Neural crest cell (in vitro differentiated cells): ENCODE results near the gene MED9. TPM values are rescaled to one million over a fixed set of nuclear protein-coding genes. Genes with fewer than 3 reads are reported as not detected.
"Not testable (repeated sequence)": the region's sequence is repeated elsewhere in the genome, so short reads cannot be mapped to it uniquely, and the experiment has no call there.

Experiments
- DNase-seq: peaks from one replicate; pipeline ENCODE4 v3.0.0; 2021; ENCODE audit warnings: low read depth, mixed read lengths, low spot score
- H3K27ac Mint-ChIP-seq: one replicate; pipeline ENCODE4 v1.8.0; 2021; ENCODE audit warnings: mild to moderate bottlenecking, mixed read lengths; ENCODE audit not compliant: unreplicated experiment
- H3K27me3 Mint-ChIP-seq: 2 replicates; pipeline ENCODE4 v1.8.0; 2021; ENCODE audit warnings: low read depth, mild to moderate bottlenecking, mixed read lengths
- H3K36me3 Mint-ChIP-seq: 2 replicates; pipeline ENCODE4 v1.8.0; 2021; ENCODE audit warnings: low read depth, mild to moderate bottlenecking, mixed read lengths
- H3K4me1 Mint-ChIP-seq: 2 replicates; pipeline ENCODE4 v1.8.0; 2021; ENCODE audit warnings: mixed read lengths
- H3K4me3 Mint-ChIP-seq: one replicate; pipeline ENCODE4 v1.8.0; 2021; ENCODE audit warnings: mild to moderate bottlenecking, mixed read lengths
- H3K9me3 Mint-ChIP-seq: 2 replicates; pipeline ENCODE4 v1.8.0; 2021; ENCODE audit warnings: mixed read lengths
- total RNA-seq: library from RNA; stranded (reverse); gene quantifications from 2 replicates; pipeline ENCODE4 v1.2.1, GENCODE V29; 2021
- TF ChIP-seq, protein P1 (sequence below): fragments of 200-600 bp; sonication (generic); conservative IDR thresholded peaks from 2 replicates; pipeline ENCODE4 v1.5.0; 2021; ENCODE audit warnings: antibody characterized with exemption, mild to moderate bottlenecking

Gene MED9
- total RNA-seq, 1 donor from 2014 or later = 20.5 TPM

DNA sequence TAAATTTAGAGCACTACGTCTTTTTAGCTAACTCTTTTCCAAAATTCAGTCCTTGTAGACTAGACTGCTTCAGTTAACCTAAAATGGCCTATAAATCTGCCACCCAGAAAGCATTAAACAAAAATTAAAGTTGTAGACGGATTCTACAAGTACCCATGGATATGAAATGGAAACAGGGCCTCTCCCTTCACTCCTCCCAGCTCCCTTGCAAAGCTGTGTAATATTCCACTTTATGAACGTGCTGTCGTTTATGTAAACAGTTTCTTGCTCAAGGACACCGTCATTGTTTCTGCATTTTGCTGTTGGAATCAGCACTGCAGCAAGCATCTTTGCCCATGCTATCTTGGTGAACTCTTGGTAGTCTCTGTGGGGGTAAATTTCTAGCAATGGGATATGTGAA is 5.1 kb downstream of the MED9 start:
- DNase-seq = no peak
- H3K9me3 Mint-ChIP-seq = no peaks in the 10 kb centered on the region
- H3K36me3 Mint-ChIP-seq = peaks cover 9% of the 10 kb centered on the region
- no peak overlapping the region for H3K27ac Mint-ChIP-seq
- peaks cover 19% of the 10 kb centered on the region for H3K4me1 Mint-ChIP-seq
- TF ChIP-seq, protein P1, sequence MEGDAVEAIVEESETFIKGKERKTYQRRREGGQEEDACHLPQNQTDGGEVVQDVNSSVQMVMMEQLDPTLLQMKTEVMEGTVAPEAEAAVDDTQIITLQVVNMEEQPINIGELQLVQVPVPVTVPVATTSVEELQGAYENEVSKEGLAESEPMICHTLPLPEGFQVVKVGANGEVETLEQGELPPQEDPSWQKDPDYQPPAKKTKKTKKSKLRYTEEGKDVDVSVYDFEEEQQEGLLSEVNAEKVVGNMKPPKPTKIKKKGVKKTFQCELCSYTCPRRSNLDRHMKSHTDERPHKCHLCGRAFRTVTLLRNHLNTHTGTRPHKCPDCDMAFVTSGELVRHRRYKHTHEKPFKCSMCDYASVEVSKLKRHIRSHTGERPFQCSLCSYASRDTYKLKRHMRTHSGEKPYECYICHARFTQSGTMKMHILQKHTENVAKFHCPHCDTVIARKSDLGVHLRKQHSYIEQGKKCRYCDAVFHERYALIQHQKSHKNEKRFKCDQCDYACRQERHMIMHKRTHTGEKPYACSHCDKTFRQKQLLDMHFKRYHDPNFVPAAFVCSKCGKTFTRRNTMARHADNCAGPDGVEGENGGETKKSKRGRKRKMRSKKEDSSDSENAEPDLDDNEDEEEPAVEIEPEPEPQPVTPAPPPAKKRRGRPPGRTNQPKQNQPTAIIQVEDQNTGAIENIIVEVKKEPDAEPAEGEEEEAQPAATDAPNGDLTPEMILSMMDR = no peak
- no peak overlapping the region for H3K4me3 Mint-ChIP-seq
- no peaks in the 10 kb centered on the region for H3K27me3 Mint-ChIP-seq

DNA sequence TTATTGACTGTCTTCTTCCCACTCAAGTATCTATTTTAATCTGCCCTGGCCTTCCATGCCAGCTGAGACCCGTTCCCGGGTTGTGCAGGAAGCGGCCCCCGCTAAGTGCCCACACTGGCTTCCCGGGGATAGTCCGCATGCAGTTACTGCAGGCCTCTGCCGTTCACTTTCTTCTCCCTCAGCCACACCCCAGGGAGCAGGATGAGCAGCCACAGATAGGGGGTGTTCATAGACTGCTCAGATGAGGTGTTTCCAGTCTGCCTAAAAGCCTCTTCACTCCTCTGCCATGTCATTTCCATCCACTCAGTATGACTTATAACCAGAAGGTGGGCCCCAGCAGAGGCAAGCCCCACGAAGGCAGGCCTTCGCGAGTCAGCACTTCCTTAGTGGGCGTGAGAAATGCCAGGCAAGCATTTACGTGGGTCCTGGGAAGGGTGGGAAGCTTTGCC is 7.7 kb downstream of the MED9 start:
- Mint-ChIP-seq H3K4me3 (no peak overlapping the region), H3K36me3 (peaks cover 25% of the 10 kb centered on the region), H3K27me3 (no peaks in the 10 kb centered on the region), H3K4me1 (peaks cover 7% of the 10 kb centered on the region), H3K9me3 (no peaks in the 10 kb centered on the region), H3K27ac (no peak overlapping the region)
- TF ChIP-seq, protein P1 = no peak
- no peak for DNase-seq

DNA sequence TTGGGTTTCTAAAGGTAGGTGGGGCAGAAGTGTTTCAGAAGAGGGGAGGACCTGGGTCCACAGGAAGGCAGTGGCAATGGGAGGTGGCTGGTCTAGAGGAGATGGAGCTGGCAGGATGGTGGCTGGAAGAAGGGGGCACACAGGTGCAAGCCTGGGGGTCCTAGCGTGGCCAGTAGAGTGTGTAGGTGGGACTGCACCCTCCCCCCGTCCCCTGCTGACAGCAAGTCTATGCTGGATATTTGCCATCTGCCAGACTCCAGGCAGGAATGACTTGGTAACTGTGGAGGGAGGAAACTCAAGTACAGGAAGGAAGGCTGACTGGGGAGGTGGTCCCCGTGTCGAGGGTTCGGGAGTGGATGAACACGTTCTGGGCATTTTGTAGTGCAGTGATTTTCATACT is 8.6 kb downstream of the MED9 start:
- H3K36me3 Mint-ChIP-seq = peaks cover 27% of the 10 kb centered on the region
- no peak overlapping the region for H3K27ac Mint-ChIP-seq
- TF ChIP-seq, protein P1 = no peak
- no peak for DNase-seq
- no peaks in the 10 kb centered on the region for H3K9me3 Mint-ChIP-seq
- H3K4me3 Mint-ChIP-seq = no peak overlapping the region
- H3K27me3 Mint-ChIP-seq = no peaks in the 10 kb centered on the region
- H3K4me1 Mint-ChIP-seq = peaks cover 7% of the 10 kb centered on the region

DNA sequence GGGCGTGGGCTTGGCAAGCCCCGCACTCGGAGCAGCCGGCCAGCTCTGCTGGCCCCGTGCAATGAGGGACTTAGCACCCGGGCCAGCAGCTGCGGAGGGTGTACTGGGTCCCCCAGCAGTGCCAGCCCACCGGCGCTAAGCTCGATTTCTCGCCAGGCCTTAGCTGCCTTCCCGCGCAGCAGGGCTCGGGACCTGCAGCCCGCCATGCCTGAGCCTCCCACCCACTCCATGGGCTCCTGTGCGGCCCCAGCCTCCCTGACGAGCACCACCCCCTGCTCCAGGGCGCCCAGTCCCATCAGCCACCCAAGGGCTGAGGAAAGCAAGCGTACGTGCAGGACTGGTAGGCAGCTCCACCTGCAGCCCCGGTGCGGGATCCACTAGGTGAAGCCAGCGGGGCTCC is 9.6 kb downstream of the MED9 start:
- not testable (repeated sequence) for H3K4me3 Mint-ChIP-seq, H3K4me1 Mint-ChIP-seq

DNA sequence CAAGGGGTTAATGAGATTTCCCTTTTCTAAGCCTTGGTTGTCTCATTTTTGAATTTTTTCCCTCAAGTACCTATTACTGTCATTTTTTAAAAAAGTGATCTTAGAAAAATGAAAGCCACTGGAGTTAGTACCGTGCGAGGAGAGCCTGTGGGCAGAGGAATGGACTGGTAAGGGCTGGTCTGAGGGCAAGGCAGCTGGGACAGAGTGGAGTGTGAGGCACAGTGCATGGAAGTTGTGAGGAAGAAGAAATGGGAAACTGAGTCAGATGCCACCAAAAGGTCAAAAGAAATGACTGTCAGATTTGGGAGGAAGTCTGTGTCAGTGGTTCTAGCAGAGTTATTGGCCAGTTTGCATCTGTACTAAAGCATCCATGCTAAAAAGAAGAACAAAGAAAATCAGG is 11.2 kb downstream of the MED9 start:
- H3K27ac Mint-ChIP-seq = peak overlapping the region; percentile 44

More for the DNA sequence above, 9.6 kb downstream of the MED9 start:
- not testable (repeated sequence) for DNase-seq, H3K9me3 Mint-ChIP-seq, H3K27ac Mint-ChIP-seq, H3K27me3 Mint-ChIP-seq
- H3K36me3 Mint-ChIP-seq = peaks cover 27% of the 10 kb centered on the region

DNA sequence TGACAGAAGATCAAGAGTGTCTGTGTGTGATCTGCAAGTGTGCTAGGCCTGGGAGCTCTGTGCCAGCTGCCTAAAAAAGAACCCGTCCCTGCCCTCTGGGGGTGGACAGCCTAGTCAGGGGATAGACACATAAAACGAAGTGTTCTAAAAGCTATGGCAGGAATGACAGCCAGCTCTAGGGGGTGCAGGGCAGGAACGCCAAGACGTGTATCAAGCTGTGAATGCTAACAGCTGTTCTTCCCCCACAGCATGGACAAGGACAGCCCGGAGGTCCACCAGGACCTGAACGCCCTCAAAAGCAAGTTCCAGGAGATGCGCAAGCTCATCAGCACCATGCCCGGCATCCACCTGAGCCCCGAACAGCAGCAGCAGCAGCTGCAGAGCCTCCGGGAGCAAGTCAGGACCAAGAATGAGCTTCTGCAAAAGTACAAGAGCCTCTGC is 14.3 kb downstream of the MED9 start:
- H3K36me3 Mint-ChIP-seq = peaks cover 23% of the 10 kb centered on the region
- TF ChIP-seq, protein P1 = no peak
- H3K4me3 Mint-ChIP-seq = no peak overlapping the region
- H3K27me3 Mint-ChIP-seq = peaks cover 26% of the 10 kb centered on the region
- peaks cover 21% of the 10 kb centered on the region for H3K4me1 Mint-ChIP-seq
- no peak for DNase-seq
- H3K9me3 Mint-ChIP-seq = no peaks in the 10 kb centered on the region
- H3K27ac Mint-ChIP-seq = no peak overlapping the region

More for the DNA sequence above, 11.2 kb downstream of the MED9 start:
- Mint-ChIP-seq H3K36me3 (peaks cover 30% of the 10 kb centered on the region), H3K4me3 (no peak overlapping the region), H3K9me3 (no peaks in the 10 kb centered on the region), H3K4me1 (peaks cover 7% of the 10 kb centered on the region), H3K27me3 (no peaks in the 10 kb centered on the region)
- TF ChIP-seq, protein P1 = no peak
- DNase-seq = no peak
